ENCODE results near the gene ARHGAP24. TPM values are rescaled to one million over a fixed set of nuclear protein-coding genes. Genes with fewer than 3 reads are reported as not detected.

ARHGAP24 gene
- total RNA-seq, 3 donors from 2014 or later, result 5.2 to 11.6 (median 6.7) TPM

DNA sequence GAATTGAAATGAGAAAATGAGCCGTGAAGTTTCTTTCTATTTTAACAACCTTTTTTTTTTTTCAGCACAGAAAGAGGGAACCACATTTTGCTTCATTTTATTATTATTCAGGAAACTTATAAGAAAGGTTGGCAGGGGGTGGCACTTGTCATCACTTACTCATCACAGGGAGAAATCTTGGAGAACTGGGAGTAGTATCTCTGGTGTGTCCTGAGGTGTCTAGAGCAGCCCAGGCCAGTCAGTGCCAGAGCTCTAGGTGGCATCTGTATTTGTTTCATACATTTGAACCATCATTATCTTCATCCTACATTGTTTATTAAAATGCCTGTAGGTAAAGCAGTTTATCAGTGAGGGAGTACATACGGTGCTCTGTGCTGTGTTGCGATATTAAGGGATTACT, 43.8 kb upstream of the ARHGAP24 start:
- TF ChIP-seq, protein P1, sequence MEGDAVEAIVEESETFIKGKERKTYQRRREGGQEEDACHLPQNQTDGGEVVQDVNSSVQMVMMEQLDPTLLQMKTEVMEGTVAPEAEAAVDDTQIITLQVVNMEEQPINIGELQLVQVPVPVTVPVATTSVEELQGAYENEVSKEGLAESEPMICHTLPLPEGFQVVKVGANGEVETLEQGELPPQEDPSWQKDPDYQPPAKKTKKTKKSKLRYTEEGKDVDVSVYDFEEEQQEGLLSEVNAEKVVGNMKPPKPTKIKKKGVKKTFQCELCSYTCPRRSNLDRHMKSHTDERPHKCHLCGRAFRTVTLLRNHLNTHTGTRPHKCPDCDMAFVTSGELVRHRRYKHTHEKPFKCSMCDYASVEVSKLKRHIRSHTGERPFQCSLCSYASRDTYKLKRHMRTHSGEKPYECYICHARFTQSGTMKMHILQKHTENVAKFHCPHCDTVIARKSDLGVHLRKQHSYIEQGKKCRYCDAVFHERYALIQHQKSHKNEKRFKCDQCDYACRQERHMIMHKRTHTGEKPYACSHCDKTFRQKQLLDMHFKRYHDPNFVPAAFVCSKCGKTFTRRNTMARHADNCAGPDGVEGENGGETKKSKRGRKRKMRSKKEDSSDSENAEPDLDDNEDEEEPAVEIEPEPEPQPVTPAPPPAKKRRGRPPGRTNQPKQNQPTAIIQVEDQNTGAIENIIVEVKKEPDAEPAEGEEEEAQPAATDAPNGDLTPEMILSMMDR (IDR thresholded peaks at IDR 0.05), result no peak
- Histone ChIP-seq H3K9me3 (no peaks in the 10 kb centered on the region), H3K4me1 (ENCODE audit: low read depth) (no peaks in the 10 kb centered on the region), H3K36me3 (ENCODE audit: low read depth) (no peaks in the 10 kb centered on the region), H3K4me3 (no peak overlapping the region)
- DNase-seq (no peak), ATAC-seq (no peak)
- intact Hi-C loops (cut with DNase I, micrococcal nuclease), result no loop called here

DNA sequence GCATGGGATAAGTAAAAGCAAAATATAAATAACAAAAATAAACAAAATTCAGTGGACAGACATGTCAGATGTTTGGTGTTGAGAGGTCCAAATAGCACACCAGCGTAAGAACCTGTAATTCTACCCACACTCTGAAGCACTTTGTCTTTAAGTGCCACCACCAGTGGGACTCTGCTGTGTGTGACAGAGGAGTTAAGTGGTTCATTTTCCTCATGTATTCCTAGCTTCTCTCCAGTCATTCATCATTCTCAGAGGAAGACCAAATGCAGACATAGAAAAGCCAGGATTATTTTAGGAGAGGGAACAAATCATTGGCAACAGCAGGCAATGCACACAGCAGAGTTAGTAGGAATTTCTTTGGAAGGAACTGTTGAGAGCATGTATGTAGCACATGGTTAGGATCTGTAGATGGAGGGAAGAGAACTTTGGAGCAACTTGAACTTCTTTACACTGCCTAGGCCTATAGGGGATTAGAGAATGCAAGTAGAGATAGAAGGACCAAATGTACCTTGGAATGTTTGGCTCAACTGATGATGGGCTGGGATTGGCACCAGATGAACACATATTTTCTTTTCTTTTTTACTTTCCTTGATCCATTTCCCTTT, 43.0 kb upstream of the ARHGAP24 start:
- Histone ChIP-seq H3K4me1 (ENCODE audit: low read depth) (no peaks in the 10 kb centered on the region), H3K4me3 (no peak overlapping the region), H3K9me3 (no peaks in the 10 kb centered on the region), H3K36me3 (ENCODE audit: low read depth) (no peaks in the 10 kb centered on the region)
- no peak for DNase-seq
- TF ChIP-seq, protein P1 (IDR thresholded peaks at IDR 0.05), result no peak
- no peak for ATAC-seq
- intact Hi-C loops (cut with DNase I, micrococcal nuclease), result no loop called here

DNA sequence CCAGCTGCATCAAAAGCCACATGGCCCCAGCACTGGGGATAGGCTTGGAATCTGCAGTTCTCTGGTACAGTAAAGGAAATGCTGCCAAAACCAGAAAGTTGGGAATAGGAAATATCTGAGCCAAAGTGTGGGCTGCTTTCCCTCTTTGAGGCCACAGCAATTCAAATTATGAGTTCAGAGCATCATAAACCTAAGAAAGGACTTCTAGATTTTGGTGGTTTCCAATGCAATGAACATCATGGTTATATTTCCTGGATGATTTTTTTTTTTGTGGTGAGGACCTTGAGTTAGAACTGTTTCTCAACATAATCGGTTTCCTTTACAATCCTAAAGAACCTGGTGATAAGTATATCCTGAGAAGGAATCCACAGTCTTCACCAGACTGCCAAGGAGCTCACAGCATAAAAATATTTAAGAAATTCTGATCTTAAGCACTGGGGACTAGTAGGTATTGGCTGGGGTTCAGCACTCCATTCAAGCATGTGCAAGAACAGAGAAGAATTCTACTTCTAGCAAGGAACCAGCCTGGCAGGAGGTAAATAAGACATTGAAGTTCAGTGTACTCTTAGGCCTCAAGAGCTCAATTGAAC, 29.8 kb upstream of the ARHGAP24 start:
- H3K4me3 ChIP-seq, result no peak overlapping the region
- TF ChIP-seq, protein P1 (IDR thresholded peaks at IDR 0.05), result no peak
- ATAC-seq (no peak), DNase-seq (no peak)
- H3K36me3 ChIP-seq (ENCODE audit: low read depth), result no peaks in the 10 kb centered on the region
- no peaks in the 10 kb centered on the region for H3K4me1 ChIP-seq (ENCODE audit: low read depth)
- intact Hi-C loops (cut with DNase I, micrococcal nuclease), result no loop called here
- no peaks in the 10 kb centered on the region for H3K9me3 ChIP-seq

DNA sequence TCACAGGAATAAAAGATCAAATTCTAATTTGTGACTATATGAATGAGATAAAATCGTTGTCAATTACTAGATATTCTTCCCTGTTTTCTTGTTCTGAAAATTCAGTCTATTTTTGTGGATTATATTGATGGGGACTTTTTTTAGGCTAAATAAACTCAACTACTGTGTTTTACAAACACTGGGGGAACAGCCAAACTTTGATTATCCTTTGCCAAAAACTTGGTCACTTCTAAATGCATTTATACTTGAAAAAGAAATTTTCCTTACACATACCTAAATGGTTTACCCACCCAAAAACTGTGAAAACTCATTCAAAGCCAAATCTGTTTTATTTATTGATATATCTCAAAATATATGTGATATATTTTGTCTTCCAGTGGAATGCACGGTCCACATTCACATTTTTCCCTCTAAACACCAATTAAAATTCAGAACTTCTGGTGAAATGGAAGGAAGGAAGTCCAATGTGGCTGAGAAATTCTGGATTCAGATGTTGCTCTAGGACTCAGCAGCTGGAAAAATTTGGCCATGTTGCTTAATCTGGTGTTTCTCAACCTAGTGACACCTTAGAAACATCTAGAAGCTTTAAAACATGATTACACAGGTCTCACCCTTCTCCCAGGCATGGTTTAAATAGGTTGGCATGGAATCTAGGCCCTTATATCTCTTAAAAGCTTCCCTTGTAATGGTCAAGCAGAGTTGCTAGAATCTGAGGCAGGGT, 28.6 kb upstream of the ARHGAP24 start:
- Histone ChIP-seq H3K36me3 (ENCODE audit: low read depth) (no peaks in the 10 kb centered on the region), H3K4me1 (ENCODE audit: low read depth) (no peaks in the 10 kb centered on the region), H3K4me3 (no peak overlapping the region), H3K9me3 (no peaks in the 10 kb centered on the region)
- DNase-seq (no peak), ATAC-seq (no peak)
- TF ChIP-seq, protein P1 (IDR thresholded peaks at IDR 0.05), result no peak
- intact Hi-C loops (cut with DNase I, micrococcal nuclease), result no loop called here

DNA sequence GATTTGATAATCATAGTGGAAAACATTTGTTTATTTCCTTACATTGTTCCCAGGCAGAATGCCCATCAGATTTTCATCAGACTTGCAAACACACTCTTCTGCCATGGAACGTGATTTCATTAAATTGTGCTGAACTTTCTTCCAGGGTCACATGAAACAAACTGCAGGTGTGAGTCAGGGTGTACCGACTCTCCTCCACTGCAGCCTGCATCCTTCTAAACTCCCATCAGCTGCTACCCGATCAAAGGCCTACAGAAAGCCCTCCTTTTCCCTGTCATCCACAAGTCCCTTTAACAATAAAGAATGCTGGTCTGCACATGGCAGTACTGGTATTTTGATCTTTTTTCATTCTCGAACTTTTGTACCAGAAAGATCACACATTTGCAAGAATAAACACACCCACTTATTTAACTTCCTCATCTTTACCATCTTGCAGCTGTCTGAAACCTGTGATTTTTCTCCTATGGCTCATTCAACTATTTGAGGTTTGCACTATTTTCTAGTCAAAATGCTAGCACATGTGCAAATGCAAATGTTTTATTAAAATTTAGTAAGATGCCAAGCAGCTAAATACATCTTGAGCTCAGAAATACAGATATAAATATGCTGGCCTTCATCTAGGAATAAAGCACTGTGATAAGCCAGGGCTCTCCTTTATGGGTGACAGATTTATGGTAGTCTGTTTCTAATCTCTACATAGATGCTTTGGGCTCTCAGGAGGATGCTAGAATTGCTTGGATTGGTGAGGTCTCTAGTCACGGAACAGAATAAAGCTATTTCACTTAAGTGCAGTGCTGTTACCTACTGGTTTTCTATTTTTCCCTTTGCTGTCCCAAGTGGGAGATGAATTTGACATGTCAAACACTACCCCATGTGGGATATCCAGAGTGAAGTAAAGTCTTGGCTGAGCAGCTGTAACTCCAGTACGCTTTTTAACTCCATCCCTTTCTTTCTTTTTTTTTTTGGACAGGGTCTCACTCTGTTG, 25.8 kb upstream of the ARHGAP24 start:
- TF ChIP-seq, protein P1 (IDR thresholded peaks at IDR 0.05), result no peak
- Histone ChIP-seq H3K4me1 (ENCODE audit: low read depth) (no peaks in the 10 kb centered on the region), H3K9me3 (no peaks in the 10 kb centered on the region), H3K4me3 (no peak overlapping the region), H3K36me3 (ENCODE audit: low read depth) (no peaks in the 10 kb centered on the region)
- DNase-seq (no peak), ATAC-seq (no peak)
- intact Hi-C loops (cut with DNase I, micrococcal nuclease), result no loop called here
